Left renal pelvis (tissue), 4 donors: ENCODE data around the gene TAF11L2. TPM values are rescaled to one million over a fixed set of nuclear protein-coding genes. Genes with fewer than 3 reads are reported as not detected.
"Not testable (repeated sequence)": the region's sequence is repeated elsewhere in the genome, so short reads cannot be mapped to it uniquely, and the experiment has no call there.

Experiments used
- DNase-seq, 4 donors: peaks; one replicate each; pipeline ENCODE4 v3.0.0-alpha.2; 2013; ENCODE audit warnings: low read depth in 4 of 4, low spot score in 3 of 4
- polyA plus RNA-seq, 4 donors: library from polyadenylated mRNA; unstranded; fragments of 120-200 nt; gene quantifications; one replicate each; pipeline ENCODE4 v1.2.1, GENCODE V29; 2013; ENCODE audit not compliant: insufficient read length in 4 of 4

TAF11L2 gene
- polyA plus RNA-seq, 4 donors = not detected

DNA sequence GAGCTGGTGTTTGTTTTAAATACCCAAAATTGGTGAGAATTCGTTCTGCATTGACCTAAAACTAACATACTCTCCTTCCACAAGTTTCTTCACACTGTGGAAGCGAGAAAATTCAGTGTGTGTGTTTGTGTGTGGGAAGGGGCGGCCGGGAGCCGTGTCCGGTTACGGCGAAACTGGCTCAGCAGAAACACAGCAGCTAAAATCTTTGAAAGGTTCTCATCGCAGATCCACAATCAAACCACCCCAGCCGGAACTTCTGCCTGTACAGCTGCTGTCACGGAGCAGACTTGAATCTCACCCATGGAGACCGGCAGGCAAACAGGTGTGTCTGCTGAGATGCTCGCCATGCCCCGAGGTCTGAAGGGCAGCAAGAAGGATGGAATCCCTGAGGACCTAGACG is 26.9 kb downstream of the TAF11L2 start, which contains the start of gene TAF11L5:
TSS of gene TAF11L5 (plus strand) at position 301 of the 400 bp plus-strand sequence.
- DNase-seq = not testable (repeated sequence)

DNA sequence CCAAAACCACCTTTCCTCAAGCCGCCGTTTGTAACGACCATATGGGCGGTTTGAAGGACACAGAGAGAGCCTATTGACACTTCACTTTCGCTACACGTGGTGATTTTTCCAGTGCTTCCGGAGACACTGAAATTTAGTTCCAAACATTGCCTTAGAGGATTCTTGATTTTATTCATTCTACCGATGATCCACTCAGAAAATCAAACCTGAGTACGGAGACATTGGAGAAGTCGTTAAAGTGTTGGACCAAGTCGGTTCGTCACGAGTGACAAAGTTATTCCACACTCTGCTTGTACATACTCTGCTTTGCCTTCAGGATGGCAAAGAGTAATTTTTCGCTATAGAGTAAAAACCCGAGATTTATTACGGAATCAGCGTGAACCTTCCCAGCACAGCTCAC is 28.5 kb downstream of the TAF11L2 start:
- not testable (repeated sequence) for DNase-seq

DNA sequence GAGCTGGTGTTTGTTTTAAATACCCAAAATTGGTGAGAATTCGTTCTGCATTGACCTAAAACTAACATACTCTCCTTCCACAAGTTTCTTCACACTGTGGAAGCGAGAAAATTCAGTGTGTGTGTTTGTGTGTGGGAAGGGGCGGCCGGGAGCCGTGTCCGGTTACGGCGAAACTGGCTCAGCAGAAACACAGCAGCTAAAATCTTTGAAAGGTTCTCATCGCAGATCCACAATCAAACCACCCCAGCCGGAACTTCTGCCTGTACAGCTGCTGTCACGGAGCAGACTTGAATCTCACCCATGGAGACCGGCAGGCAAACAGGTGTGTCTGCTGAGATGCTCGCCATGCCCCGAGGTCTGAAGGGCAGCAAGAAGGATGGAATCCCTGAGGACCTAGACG is 30.3 kb downstream of the TAF11L2 start, which contains the start of gene TAF11L6:
TSS of gene TAF11L6 (plus strand) at position 301 of the 400 bp plus-strand sequence.
- not testable (repeated sequence) for DNase-seq

Other genes starting within 250 kb of the TAF11L2 start
- gene TAF11L3, start 20.1 kb downstream of the TAF11L2 start, polyA plus RNA-seq = not detected
- not detected for gene TAF11L4, start 23.6 kb downstream of the TAF11L2 start, polyA plus RNA-seq
- gene TAF11L5, start 27.0 kb downstream of the TAF11L2 start, polyA plus RNA-seq = not detected
- gene TAF11L6, start 30.4 kb downstream of the TAF11L2 start, polyA plus RNA-seq = not detected
- gene TAF11L7, start 87.5 kb downstream of the TAF11L2 start, polyA plus RNA-seq = not detected
- not detected for gene TAF11L8, start 92.7 kb downstream of the TAF11L2 start, polyA plus RNA-seq
- not detected for gene TAF11L9, start 96.2 kb downstream of the TAF11L2 start, polyA plus RNA-seq
- gene TAF11L10, start 99.6 kb downstream of the TAF11L2 start, polyA plus RNA-seq = not detected
- not detected for gene TAF11L11, start 106.0 kb downstream of the TAF11L2 start, polyA plus RNA-seq
- gene TAF11L12, start 112.2 kb downstream of the TAF11L2 start, polyA plus RNA-seq = not detected
- gene TAF11L13, start 133.9 kb downstream of the TAF11L2 start, polyA plus RNA-seq = not detected
- gene TAF11L14, start 136.2 kb downstream of the TAF11L2 start, polyA plus RNA-seq = not detected